ENCODE measurements around the gene C2orf78. TPM values are rescaled to one million over a fixed set of nuclear protein-coding genes. Genes with fewer than 3 reads are reported as not detected.
A peak's percentile ranks its signal among the peaks of the same experiment; 100 is the strongest.
"Not testable (repeated sequence)": the region's sequence is repeated elsewhere in the genome, so short reads cannot be mapped to it uniquely, and the experiment has no call there.

The C2orf78 gene
- total RNA-seq, 1 donor from 2014 or later: not detected

GRCh38 chr2:73746015-73746876 lies 37.7 kb upstream of the C2orf78 start:
- TF ChIP-seq, protein P1, sequence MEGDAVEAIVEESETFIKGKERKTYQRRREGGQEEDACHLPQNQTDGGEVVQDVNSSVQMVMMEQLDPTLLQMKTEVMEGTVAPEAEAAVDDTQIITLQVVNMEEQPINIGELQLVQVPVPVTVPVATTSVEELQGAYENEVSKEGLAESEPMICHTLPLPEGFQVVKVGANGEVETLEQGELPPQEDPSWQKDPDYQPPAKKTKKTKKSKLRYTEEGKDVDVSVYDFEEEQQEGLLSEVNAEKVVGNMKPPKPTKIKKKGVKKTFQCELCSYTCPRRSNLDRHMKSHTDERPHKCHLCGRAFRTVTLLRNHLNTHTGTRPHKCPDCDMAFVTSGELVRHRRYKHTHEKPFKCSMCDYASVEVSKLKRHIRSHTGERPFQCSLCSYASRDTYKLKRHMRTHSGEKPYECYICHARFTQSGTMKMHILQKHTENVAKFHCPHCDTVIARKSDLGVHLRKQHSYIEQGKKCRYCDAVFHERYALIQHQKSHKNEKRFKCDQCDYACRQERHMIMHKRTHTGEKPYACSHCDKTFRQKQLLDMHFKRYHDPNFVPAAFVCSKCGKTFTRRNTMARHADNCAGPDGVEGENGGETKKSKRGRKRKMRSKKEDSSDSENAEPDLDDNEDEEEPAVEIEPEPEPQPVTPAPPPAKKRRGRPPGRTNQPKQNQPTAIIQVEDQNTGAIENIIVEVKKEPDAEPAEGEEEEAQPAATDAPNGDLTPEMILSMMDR (IDR thresholded peaks at IDR 0.05): no peak
- Histone ChIP-seq H3K27ac (peak overlapping the region; percentile 55), H3K36me3 (peaks cover 33% of the 10 kb centered on the region), H3K27me3 (no peaks in the 10 kb centered on the region), H3K9me3 (no peaks in the 10 kb centered on the region), H3K4me1 (no peaks in the 10 kb centered on the region), H3K4me3 (no peak overlapping the region)
- intact Hi-C loops (cut with DNase I): no loop called here
- peak; percentile 37 for ATAC-seq
- DNase-seq: no peak

GRCh38 chr2:73746877-73747208 lies 37.1 kb upstream of the C2orf78 start:
- intact Hi-C loops (cut with DNase I): no loop called here
- Histone ChIP-seq H3K36me3 (peaks cover 36% of the 10 kb centered on the region), H3K4me1 (no peaks in the 10 kb centered on the region), H3K4me3 (no peak overlapping the region), H3K27me3 (no peaks in the 10 kb centered on the region), H3K27ac (peak overlapping the region; percentile 55), H3K9me3 (no peaks in the 10 kb centered on the region)
- ATAC-seq (no peak), DNase-seq (no peak)
- TF ChIP-seq, protein P1 (IDR thresholded peaks at IDR 0.05): no peak

- H3K4me1 ChIP-seq: no peaks in the 10 kb centered on the region
- no peak overlapping the region for H3K4me3 ChIP-seq
- intact Hi-C loops (cut with DNase I): no loop called here
- H3K27me3 ChIP-seq: no peaks in the 10 kb centered on the region
- H3K27ac ChIP-seq: no peak overlapping the region
- ATAC-seq (no peak), DNase-seq (no peak)
- H3K36me3 ChIP-seq: peaks cover 47% of the 10 kb centered on the region
- H3K9me3 ChIP-seq: no peaks in the 10 kb centered on the region
- TF ChIP-seq, protein P1 (IDR thresholded peaks at IDR 0.05): no peak
Observed at GRCh38 chr2:73749314-73749713, 34.7 kb upstream of the C2orf78 start.

- H3K4me1 ChIP-seq; intact Hi-C loops (cut with DNase I); H3K27me3 ChIP-seq; ATAC-seq; H3K27ac ChIP-seq; DNase-seq; H3K4me3 ChIP-seq; H3K9me3 ChIP-seq: not testable (repeated sequence)
- peaks cover 45% of the 10 kb centered on the region for H3K36me3 ChIP-seq
Observed at GRCh38 chr2:73754332-73754731, 29.7 kb upstream of the C2orf78 start.

DNA sequence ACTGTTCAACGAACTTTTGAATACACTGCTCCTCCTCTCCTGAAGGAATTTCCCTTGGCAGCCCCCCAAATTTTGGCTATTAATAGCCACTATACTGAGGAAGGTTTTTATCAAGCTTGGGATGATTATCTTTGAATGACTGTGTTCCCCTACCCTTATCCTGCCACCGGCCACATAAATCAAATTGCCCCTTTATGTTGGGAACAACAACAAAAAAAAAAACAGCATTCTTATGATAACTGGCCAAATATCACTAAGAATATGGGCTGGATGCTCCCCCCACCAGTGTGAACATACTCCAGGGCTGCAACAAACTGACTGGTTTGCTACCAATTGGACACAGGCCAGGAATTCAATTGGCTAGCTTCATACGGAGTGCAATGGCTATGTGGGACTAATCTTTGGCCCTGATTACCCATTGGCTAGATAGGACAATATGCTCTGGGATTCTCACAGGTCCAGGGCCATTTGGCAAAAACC lies 24.7 kb upstream of the C2orf78 start:
- ATAC-seq (no peak), DNase-seq (no peak)
- TF ChIP-seq, protein P1 (IDR thresholded peaks at IDR 0.05): no peak
- peaks cover 60% of the 10 kb centered on the region for H3K36me3 ChIP-seq
- no peak overlapping the region for H3K27ac ChIP-seq
- intact Hi-C loops (cut with DNase I): no loop called here
- peaks cover 10% of the 10 kb centered on the region for H3K4me1 ChIP-seq
- H3K4me3 ChIP-seq: no peak overlapping the region
- H3K27me3 ChIP-seq: no peaks in the 10 kb centered on the region
- no peaks in the 10 kb centered on the region for H3K9me3 ChIP-seq

DNA sequence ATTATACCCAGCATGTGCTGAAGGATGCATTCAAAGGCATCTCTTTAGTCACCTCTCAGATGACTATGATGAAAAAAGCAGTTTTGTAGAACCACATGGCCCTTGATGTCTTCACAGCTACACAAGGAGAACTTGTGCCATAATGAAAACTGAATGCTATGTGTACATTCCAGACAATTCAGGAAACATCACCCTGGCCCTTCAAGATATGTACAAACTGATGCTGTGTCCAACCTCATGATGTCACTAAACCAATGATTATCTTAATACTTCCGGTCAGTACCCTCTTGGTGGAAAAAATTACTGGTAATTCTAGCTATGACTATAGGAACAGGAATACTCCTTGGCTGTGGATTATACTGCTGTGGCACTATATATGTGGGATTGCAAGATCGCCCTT lies 24.1 kb upstream of the C2orf78 start:
- Histone ChIP-seq H3K4me3 (no peak overlapping the region), H3K9me3 (no peaks in the 10 kb centered on the region)

More for the DNA sequence above, 24.1 kb upstream of the C2orf78 start:
- Histone ChIP-seq H3K4me1 (peaks cover 10% of the 10 kb centered on the region), H3K27me3 (no peaks in the 10 kb centered on the region), H3K36me3 (peaks cover 65% of the 10 kb centered on the region), H3K27ac (no peak overlapping the region)
- DNase-seq (no peak), ATAC-seq (no peak)
- intact Hi-C loops (cut with DNase I): no loop called here
- TF ChIP-seq, protein P1 (IDR thresholded peaks at IDR 0.05): no peak

Data from upper lobe of right lung (tissue), 1 donor.